Neural cell (in vitro differentiated cells): ENCODE results near the gene COL4A1. TPM values are rescaled to one million over a fixed set of nuclear protein-coding genes. Genes with fewer than 3 reads are reported as not detected.

ENCODE experiments used
- H2AFZ ChIP-seq: fragments of 200-600, 300-800 bp; sonication (generic), shearing (Covaris generic); 2 replicates; pipeline ENCODE4 v1.6.0; 2014; ENCODE audit warnings: low read depth, mild to moderate bottlenecking, antibody characterized with exemption, low read length, moderate library complexity
- H3F3A ChIP-seq: fragments of 200-600 bp; shearing (Covaris generic); 2 replicates; pipeline ENCODE4 v1.6.1; 2016; ENCODE audit warnings: mild to moderate bottlenecking, moderate library complexity, mixed read lengths, antibody characterized with exemption, low read length; ENCODE audit not compliant: insufficient read depth, poor library complexity, severe bottlenecking
- H3K27ac ChIP-seq: fragments of 200-600, 300-800 bp; sonication (generic), shearing (Covaris generic); 2 replicates; pipeline ENCODE4 v1.5.1; 2014; ENCODE audit warnings: mild to moderate bottlenecking, low read length, moderate library complexity
- H3K27me3 ChIP-seq: fragments of 300-800, 200-600 bp; sonication (generic), shearing (Covaris generic); 2 replicates; pipeline ENCODE4 v1.6.0; 2014; ENCODE audit warnings: mild to moderate bottlenecking, low read depth, low read length, moderate library complexity; ENCODE audit not compliant: insufficient read depth
- H3K36me3 ChIP-seq: fragments of 300-800, 200-600 bp; sonication (generic), shearing (Covaris generic); 2 replicates; pipeline ENCODE4 v1.5.1; 2014; ENCODE audit warnings: mild to moderate bottlenecking, antibody characterized with exemption, low read length, moderate library complexity; ENCODE audit not compliant: insufficient read depth
- H3K4me2 ChIP-seq: fragments of 300-800, 200-600 bp; sonication (generic), shearing (Covaris generic); 2 replicates; pipeline ENCODE4 v1.6.0; 2014; ENCODE audit warnings: mild to moderate bottlenecking, low read length
- H3K4me3 ChIP-seq: fragments of 300-800, 200-600 bp; sonication (generic), shearing (Covaris generic); 2 replicates; pipeline ENCODE4 v1.5.1; 2014; ENCODE audit warnings: mild to moderate bottlenecking, low read length, moderate library complexity
- H3K79me2 ChIP-seq: fragments of 200-600 bp; shearing (Covaris generic); replicated peaks from 2 replicates; pipeline ENCODE4 v1.6.0; 2014; ENCODE audit warnings: mild to moderate bottlenecking, low read length, moderate library complexity; ENCODE audit not compliant: insufficient read depth
- H3K9ac ChIP-seq: fragments of 300-800, 200-600 bp; sonication (generic), shearing (Covaris generic); 2 replicates; pipeline ENCODE4 v1.6.1; 2016; ENCODE audit warnings: mild to moderate bottlenecking, low read length, mixed read lengths
- H3K9me2 ChIP-seq: fragments of 200-600 bp; shearing (Covaris generic); 2 replicates; pipeline ENCODE4 v1.6.1; 2016; ENCODE audit warnings: mild to moderate bottlenecking, low read length, mixed read lengths; ENCODE audit not compliant: insufficient read depth
- H3K9me3 ChIP-seq: fragments of 200-600, 300-800 bp; sonication (generic), shearing (Covaris generic); 2 replicates; pipeline ENCODE4 v1.6.1; 2016; ENCODE audit warnings: mild to moderate bottlenecking, mixed run types, low read length, moderate library complexity, mixed read lengths
- H4K20me1 ChIP-seq: fragments of 200-600 bp; shearing (Covaris generic); 2 replicates; pipeline ENCODE4 v1.6.1; 2016; ENCODE audit warnings: mild to moderate bottlenecking, mixed run types; ENCODE audit not compliant: insufficient read depth
- CTCF ChIP-seq: fragments of 450-650 bp; IDR thresholded peaks from 2 replicates; pipeline ENCODE4 v1.5.1; 2014; ENCODE audit warnings: antibody characterized with exemption, mild to moderate bottlenecking, moderate library complexity; ENCODE audit not compliant: poor library complexity, severe bottlenecking
- EP300 ChIP-seq: fragments of 450-650 bp; conservative IDR thresholded peaks from 2 replicates; pipeline ENCODE4 v1.6.1; 2014; ENCODE audit warnings: antibody characterized with exemption, mild to moderate bottlenecking, moderate library complexity; ENCODE audit not compliant: poor library complexity, severe bottlenecking
- EZH2 ChIP-seq: fragments of 200-600, 300-800 bp; shearing (Covaris generic), sonication (generic); IDR thresholded peaks from 2 replicates; pipeline ENCODE4 v1.6.1; 2014; ENCODE audit warnings: antibody characterized with exemption, low read length, borderline replicate concordance, mild to moderate bottlenecking; ENCODE audit not compliant: insufficient read depth, poor library complexity, severe bottlenecking
- MXI1 ChIP-seq: fragments of 450-650 bp; conservative IDR thresholded peaks from 2 replicates; pipeline ENCODE4 v1.6.1; 2014; ENCODE audit warnings: antibody characterized with exemption, mild to moderate bottlenecking; ENCODE audit not compliant: poor library complexity, severe bottlenecking
- POLR2AphosphoS5 ChIP-seq: IDR thresholded peaks from 2 replicates; pipeline ENCODE4 v1.6.1; 2012
- RAD21 ChIP-seq: fragments of 450-650 bp; conservative IDR thresholded peaks from 2 replicates; pipeline ENCODE4 v1.6.1; 2014; ENCODE audit warnings: antibody characterized with exemption, mild to moderate bottlenecking, moderate library complexity
- REST ChIP-seq: IDR thresholded peaks from 2 replicates; pipeline ENCODE4 v1.6.1; 2012; ENCODE audit warnings: borderline replicate concordance
- SMC3 ChIP-seq: fragments of 450-650 bp; conservative IDR thresholded peaks from 2 replicates; pipeline ENCODE4 v1.6.1; 2014; ENCODE audit warnings: antibody characterized with exemption, mild to moderate bottlenecking, moderate library complexity; ENCODE audit not compliant: poor library complexity
- TAF1 ChIP-seq: IDR thresholded peaks from 2 replicates; pipeline ENCODE4 v1.6.1; 2012; ENCODE audit warnings: low read depth
- polyA plus RNA-seq: library from polyadenylated mRNA; depleted of rRNA; stranded (reverse); fragments of >200 nt; gene quantifications from 2 replicates; pipeline ENCODE4 v1.2.3, GENCODE V29; 2014

The COL4A1 gene
- polyA plus RNA-seq, 1 donor from 2014 or later = 13.1 TPM

GRCh38 chr13:110336108-110336507, 29.2 kb upstream of the COL4A1 start:
- Histone ChIP-seq H3K9ac (no peak overlapping the region), H3K9me3 (no peaks in the 10 kb centered on the region), H2AFZ (no peak overlapping the region), H3K4me2 (no peak overlapping the region), H3K9me2 (no peaks in the 10 kb centered on the region), H3F3A (no peaks in the 10 kb centered on the region), H3K27me3 (no peaks in the 10 kb centered on the region), H4K20me1 (no peaks in the 10 kb centered on the region), H3K27ac (no peak overlapping the region), H3K79me2 (no peaks in the 10 kb centered on the region), H3K36me3 (no peaks in the 10 kb centered on the region), H3K4me3 (no peak overlapping the region)
- TF ChIP-seq RAD21 = no peak
- TF ChIP-seq MXI1 = no peak
- TF ChIP-seq CTCF = no peak
- no peak for TF ChIP-seq TAF1
- TF ChIP-seq REST = no peak
- TF ChIP-seq SMC3 = no peak
- TF ChIP-seq EP300 = no peak

GRCh38 chr13:110334841-110335490, 28.0 kb upstream of the COL4A1 start:
- H3K4me2 ChIP-seq = no peak overlapping the region
- H3K79me2 ChIP-seq = no peaks in the 10 kb centered on the region
- TF ChIP-seq TAF1 (no peak), RAD21 (no peak), MXI1 (no peak), EP300 (no peak), REST (no peak), SMC3 (no peak), CTCF (no peak), POLR2AphosphoS5 (no peak), EZH2 (no peak)

More at GRCh38 chr13:110334841-110335490, 28.0 kb upstream of the COL4A1 start:
- Histone ChIP-seq H3K9me3 (no peaks in the 10 kb centered on the region), H3F3A (no peaks in the 10 kb centered on the region), H3K9ac (no peak overlapping the region), H3K36me3 (no peaks in the 10 kb centered on the region), H3K27me3 (no peaks in the 10 kb centered on the region), H2AFZ (no peak overlapping the region), H4K20me1 (no peaks in the 10 kb centered on the region), H3K4me3 (no peak overlapping the region), H3K27ac (no peak overlapping the region), H3K9me2 (no peaks in the 10 kb centered on the region)
